ENCODE measurements around the gene POLR1D. TPM values are rescaled to one million over a fixed set of nuclear protein-coding genes. Genes with fewer than 3 reads are reported as not detected.

POLR1D gene
- total RNA-seq, 1 experiment from 2014 or later: 168 TPM

Other genes with a start within 250 kb of the POLR1D start
- 108 and 127 TPM in 2 replicates for gene GTF3A, start 197.3 kb upstream of the POLR1D start, total RNA-seq (2014; rRNA removed; shearing (Covaris generic))
- 25.0 and 40.3 TPM in 2 replicates for gene MTIF3, start 171.3 kb upstream of the POLR1D start, total RNA-seq (2014; rRNA removed; shearing (Covaris generic))
- 6.5 and 8.0 TPM in 2 replicates for gene LNX2, start 1.4 kb upstream of the POLR1D start, total RNA-seq (2014; rRNA removed; shearing (Covaris generic))
- not detected in 2 replicates for gene GSX1, start 170.6 kb downstream of the POLR1D start, total RNA-seq (2014; rRNA removed; shearing (Covaris generic))